NCI-H2107 treated with DMSO at 0.1 percent for 48 hours (cell line): ENCODE results near the gene CD58.
"Not testable (repeated sequence)": the region's sequence is repeated elsewhere in the genome, so short reads cannot be mapped to it uniquely, and the experiment has no call there.

Experiments used
- DNase-seq: peaks from one replicate; lab custom pipeline; 2025; ENCODE audit not compliant: unreplicated experiment; lab: John Stamatoyannopoulos, UW

The CD58 gene

GRCh38 chr1:116570358-116571214 lies at the start of gene CD58:
TSS of gene CD58 (minus strand) at chr1:116571026. CDS start at chr1:116570972, 54 bp downstream.
- peak; percentile 66 for DNase-seq

- DNase-seq, result not testable (repeated sequence)
These were observed 49.6 kb upstream of the CD58 start for GRCh38 chr1:116620392-116620791.

GRCh38 chr1:116619106-116619505 lies 48.3 kb upstream of the CD58 start:
- not testable (repeated sequence) for DNase-seq

DNA sequence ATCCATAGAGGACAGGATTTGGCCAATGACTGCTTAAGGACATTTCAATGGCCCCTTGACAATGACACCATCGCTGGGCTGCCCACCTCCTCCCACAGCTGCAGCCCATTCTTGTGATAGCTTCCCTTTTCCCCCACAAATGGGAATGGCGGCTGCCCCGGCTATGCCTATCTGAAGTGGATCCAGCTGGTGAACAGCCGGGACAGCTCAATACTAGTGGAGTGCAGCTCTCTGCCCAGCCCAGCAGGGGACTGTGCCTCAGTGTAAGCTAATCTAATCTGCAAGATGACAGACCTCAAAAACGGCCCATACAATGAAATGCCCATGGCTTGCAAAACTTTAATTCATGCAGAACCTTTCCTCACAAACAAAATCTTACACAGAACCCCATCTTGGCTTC lies 47.0 kb upstream of the CD58 start:
- DNase-seq, result not testable (repeated sequence)

DNA sequence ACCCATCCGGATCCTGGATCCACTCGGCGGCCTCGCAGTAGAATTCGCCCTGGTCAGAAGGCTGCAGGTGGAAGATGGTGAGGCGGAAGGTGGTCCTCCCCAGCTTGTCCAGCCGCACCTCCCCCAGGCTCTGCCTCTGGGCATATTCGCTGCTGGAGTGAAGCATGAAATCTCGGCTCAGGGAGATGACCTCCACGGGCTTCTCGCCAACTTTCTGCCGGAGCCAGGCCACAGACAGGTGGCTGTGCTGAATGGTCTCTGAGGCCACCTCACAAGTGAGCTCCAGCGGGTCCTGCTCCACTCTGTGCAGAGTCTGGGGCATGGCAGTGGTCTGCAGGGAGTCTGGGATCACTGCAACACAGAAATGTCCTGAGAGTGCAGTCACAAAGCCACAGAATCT lies 43.0 kb upstream of the CD58 start:
- DNase-seq, result not testable (repeated sequence)

GRCh38 chr1:116609801-116610371 lies 39.1 kb upstream of the CD58 start:
- peak; percentile 35 for DNase-seq

- not testable (repeated sequence) for DNase-seq
These were observed 38.0 kb upstream of the CD58 start for GRCh38 chr1:116608841-116609240.

DNA sequence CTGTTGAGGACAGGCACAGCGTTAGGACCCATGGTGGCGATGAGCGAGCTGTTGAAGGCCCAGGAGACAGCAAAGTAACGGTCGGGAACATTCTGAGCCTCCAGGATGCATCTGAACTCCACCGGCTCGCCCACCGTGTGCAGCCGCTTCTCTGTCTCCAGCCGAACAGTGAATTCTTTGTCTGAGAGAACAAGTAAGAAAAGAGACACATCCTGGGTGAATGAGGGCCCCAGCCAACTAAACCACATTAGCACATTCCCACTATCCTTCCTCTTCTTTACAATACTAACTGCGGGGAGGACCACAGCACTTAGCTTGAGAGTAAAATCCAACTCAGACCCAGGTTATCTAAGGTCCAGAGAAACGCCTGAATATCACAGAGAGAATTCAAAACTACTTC lies 37.3 kb upstream of the CD58 start:
- not testable (repeated sequence) for DNase-seq

GRCh38 chr1:116607463-116607862 lies 36.6 kb upstream of the CD58 start:
- DNase-seq, result not testable (repeated sequence)

DNA sequence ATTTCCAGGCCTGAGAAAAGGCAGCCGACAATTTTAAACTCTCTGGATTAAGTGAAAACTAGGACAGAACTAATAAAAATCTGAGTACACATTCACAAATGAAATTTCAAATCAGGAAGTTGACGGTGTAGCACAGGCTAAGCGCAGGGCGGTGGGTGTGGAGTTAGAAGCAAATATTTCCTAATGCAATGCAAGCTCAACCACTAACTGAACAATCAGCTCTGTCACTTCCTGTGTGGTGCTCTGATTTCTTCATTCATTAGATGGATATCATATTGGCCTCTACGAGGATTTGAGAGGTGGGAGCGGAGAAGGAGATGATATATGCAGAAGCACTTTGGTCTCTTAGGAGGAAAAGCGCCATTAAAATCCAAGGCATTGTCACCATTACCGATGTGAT lies 35.2 kb upstream of the CD58 start:
- DNase-seq, result not testable (repeated sequence)

GRCh38 chr1:116605315-116605714 lies 34.5 kb upstream of the CD58 start:
- no peak for DNase-seq

GRCh38 chr1:116604408-116604807 lies 33.6 kb upstream of the CD58 start:
- not testable (repeated sequence) for DNase-seq

DNA sequence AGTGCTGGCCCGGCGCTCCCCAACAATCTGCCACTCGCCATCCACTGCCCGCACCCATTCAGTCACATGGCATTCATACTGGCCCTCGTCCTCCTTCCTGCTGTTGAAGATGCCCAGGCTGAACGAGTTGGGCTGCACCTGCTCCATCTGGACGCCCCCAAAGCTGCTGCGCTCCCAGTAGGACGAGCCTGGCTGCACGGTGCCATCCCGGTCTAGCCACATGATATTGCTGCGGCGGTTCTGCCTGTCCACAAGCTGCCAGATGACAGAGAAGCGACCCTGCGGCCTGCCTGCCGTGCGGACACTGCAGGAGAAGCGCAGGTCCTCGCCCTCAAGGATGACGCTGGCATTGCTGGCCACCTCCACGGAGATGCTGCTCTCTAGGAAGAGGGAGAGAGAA lies 32.8 kb upstream of the CD58 start:
- not testable (repeated sequence) for DNase-seq

- DNase-seq, result not testable (repeated sequence)
These were observed 28.5 kb upstream of the CD58 start for GRCh38 chr1:116599369-116599768.

DNA sequence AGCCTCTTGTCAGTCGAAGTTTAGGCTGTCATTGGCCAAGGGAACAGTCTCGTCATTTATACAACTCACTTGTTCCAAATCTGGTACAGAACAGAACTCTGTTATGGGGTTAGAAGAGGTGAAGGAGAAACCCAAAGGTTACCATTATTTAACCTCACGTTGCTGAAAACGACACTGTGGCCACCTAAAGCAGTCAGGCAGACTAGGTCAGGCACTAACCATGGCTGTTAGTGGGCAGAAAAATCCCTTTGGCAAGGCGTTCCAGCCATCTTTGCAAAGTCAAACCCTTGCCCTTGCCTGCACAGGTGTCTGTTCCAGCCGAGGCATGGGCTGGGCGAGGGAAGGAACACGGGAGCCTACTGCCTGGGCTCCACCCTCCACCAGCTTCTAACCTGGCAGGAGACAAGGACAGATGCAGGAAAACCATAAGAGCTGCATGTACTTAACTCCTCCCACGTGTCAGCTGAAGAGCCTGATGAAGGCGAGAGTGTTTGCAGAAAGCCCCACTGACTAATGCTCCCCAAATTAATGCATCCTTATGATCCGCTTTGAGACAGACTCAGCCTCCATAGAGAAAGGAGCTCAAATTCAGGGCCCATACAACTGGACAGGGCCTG lies 27.7 kb upstream of the CD58 start:
- not testable (repeated sequence) for DNase-seq

- DNase-seq, result not testable (repeated sequence)
These were observed 26.6 kb upstream of the CD58 start for GRCh38 chr1:116597388-116597787.

DNA sequence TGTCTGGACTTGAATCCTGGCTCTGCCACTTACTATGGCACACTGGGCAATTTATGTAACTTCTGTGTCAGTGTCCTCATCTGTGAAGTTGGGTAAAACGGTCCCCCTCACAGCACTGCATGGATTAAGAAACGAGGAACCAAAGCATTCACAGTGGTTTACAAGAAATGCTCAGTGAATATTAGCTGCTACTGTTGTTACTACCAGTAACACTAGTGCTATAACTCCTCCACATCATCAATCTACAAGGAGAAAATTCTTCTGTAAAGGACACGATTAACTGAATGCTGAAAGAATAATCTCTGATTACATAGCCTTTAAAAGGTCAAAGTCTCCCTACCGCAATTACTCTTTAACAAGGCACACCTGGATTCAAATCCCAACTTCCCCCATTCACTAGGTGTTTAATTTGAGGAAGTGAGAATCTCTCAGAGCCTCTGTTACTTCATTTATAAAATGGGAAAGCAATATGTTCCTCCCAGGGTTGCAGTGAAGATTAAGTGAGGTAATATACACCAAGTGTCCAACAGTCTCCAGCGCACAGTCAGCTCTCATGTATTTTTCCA lies 26.0 kb upstream of the CD58 start:
- not testable (repeated sequence) for DNase-seq

DNA sequence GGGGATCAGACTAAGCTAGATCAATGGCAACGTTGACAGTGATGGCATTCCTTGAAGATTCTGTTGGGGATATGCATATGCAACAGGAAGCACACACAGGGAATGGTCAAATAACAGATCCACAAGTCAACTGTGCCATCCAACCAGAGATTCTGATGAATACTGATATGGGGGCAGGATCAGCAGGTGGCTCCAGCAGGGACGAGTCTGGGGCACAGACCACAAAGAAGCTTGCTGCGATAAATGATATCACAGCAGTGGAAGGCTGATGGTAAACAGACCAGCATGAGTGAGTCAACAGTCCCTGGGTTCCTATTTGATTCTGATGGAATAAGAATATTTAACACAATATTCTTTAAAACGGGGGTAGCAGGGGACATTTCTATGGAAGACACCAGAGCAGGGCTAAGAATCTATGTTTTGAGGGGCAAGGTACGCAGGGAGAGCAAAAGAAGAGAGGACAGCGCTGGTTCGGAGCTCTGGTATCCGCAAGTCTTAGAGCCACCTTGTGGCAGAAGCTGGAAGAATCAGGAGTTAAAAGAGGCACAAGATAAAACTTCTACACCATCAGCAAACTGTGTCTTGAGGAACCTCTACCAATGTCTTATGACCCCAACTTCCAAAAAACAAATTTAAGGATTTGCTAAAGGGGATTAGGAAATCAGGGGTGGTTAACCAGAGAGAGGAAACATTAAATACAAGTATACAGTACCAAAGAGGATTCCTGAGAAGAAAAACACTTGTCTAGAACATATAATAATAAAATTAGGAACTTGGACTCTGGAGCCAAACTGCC lies 25.3 kb upstream of the CD58 start:
- peak; percentile 15 for DNase-seq

GRCh38 chr1:116595065-116595840 lies 24.4 kb upstream of the CD58 start:
- not testable (repeated sequence) for DNase-seq

DNA sequence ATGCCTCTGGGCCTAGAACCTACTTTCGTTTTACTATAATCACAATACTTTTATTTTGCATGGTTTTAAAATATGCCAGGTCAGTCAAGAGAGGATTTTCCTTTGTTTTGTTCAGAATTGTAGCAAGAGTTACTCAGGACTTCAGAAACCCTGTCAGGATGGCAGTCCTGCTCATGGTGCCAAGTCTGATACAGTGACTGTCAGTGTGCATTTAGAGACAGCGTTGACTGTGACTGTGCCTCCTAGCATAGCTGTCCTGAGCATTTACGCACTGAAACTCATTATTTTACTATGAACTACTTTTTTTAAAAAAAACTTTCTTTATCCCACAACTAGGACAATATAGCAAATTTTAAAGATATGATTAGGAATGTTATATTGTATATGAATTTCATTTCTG lies 23.2 kb upstream of the CD58 start:
- not testable (repeated sequence) for DNase-seq
